Cerebellar cortex (tissue), 1 donor: ENCODE measurements around the gene RASA2.
"Not testable (repeated sequence)": the region's sequence is repeated elsewhere in the genome, so short reads cannot be mapped to it uniquely, and the experiment has no call there.

Experiments used
- DNase-seq: peaks from one replicate; pipeline ENCODE4 v3.0.0-alpha.2; 2015; ENCODE audit warnings: low spot score

The RASA2 gene

DNA sequence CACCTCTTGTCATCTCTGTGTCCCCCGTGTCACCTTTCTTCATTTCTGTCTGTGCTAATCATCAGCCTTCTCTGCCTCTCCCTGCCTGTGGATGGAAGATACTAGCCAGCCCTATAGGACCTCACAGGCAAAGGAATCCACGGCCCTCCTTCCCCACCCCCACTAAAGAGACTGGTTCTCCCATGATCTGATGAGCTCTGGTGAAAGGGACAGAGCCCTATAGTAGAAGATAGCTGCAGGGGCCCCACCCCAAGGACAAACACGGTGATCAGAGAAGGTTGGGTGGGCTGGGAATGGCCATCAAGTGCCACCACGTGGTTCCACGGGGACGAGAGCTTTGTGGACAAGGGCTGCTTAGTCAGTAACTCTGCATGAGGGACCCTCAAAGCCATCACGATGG, 27.8 kb upstream of the RASA2 start:
- DNase-seq: no peak

DNA sequence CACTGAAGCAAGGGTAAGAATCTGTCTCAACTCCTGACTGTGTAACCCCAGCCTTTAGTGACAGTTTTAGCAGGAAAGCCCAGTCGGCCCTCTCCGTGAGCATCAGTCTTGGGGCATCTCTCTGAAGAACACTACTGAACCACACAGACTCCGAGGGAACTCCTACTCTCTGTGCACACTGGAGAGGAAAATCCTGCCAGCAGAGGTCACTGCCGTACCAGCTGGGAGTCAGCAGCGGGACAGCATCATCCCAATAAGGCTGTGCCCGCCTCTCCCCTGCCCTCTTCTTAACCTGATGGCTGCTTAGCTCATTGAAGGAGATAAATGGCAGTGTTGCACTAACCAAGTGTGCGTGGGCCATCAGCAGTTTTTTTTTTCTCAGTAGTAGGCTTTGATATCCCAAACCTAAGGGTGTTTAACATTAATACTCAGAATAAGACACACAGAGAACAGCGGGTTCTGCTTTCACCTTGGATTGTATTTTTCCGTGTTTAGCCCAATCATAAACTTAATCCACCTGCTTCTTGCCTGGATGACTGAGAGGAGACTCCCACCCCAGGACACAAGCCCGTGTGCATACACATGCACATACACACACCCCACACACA, 26.6 kb upstream of the RASA2 start:
- DNase-seq: peak; percentile 87

DNA sequence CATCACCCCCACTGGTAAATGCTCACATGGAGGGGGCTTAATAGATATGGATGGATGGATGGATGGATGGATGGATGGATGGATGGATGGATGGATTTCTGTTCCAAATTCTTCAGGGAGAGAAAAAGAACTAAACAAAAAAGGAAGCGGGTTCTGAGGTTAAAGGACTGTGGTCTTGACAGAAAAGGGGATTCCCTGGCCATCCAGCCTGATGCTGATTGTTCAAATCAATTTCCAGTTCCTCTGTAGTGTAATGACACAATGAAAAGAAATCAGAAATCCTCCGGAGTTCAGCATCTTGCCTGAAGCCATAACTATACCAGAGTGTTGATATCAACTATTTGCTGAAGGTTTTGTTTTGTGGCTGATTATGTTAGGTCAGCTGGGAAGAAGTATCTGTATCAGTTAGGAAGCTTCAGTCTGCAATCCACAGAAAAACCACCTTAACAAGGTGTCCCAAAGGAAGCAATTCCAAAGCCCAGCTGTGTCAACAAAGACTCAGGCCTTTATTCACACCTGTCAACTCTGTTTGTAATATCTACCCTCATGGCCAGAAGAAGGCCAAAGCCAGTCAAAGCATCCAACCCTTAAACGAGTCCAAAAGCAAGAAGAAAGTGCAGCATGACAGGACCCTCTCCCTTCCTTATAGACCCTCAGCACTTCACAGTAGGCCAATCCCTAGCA, 24.5 kb upstream of the RASA2 start:
- DNase-seq: no peak

GRCh38 chr3:141465221-141465620, 21.6 kb upstream of the RASA2 start:
- peak; percentile 28 for DNase-seq

DNA sequence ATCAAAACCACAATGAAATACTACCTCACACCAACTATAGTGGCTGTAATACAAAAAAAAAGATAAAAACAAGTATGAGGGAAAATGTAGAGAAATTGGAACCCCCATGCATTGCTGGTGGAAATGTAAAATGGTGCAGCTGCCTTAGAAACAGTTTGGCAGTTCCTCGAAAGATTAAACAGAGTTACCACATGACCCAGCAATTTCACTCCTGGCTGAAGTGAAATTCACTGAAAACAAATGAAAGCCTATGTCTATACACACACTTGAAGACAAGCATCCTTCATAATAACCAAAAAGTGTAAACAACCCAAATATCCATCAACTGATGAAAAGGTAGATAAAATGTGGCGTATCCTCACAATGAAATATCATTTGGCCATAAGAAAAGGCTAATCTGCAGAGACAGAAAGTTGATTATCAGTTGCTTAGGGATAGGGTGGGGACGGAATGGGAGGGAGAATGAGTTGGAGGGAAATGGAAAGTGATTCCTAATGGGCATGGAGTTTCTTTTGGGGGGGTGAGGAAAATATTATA, 20.1 kb upstream of the RASA2 start:
- no peak for DNase-seq

- DNase-seq: no peak
Observed at GRCh38 chr3:141469720-141470119, 17.1 kb upstream of the RASA2 start.

- no peak for DNase-seq
Observed at GRCh38 chr3:141471160-141471559, 15.7 kb upstream of the RASA2 start.

DNA sequence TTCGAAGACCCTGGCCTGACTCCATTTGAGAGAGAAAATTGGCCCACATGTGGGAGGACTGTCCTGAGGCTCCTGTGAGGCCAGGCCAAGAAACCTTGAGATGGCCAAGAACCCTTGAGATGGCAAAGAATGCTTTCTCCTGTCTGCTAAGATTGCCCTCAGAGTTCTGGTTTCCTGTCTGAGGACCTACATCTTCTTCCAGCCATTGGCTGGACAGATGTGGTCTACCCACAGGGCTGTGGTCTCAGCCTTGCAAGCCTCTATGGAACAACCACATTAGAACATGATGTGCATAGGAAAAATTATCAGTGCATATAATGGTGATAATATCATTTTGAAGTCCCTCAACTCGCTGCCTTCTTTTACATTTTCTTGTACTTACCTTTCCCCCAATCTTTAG, 10.8 kb upstream of the RASA2 start:
- no peak for DNase-seq

- DNase-seq: peak; percentile 59
Observed at GRCh38 chr3:141477224-141477623, 9.6 kb upstream of the RASA2 start.

DNA sequence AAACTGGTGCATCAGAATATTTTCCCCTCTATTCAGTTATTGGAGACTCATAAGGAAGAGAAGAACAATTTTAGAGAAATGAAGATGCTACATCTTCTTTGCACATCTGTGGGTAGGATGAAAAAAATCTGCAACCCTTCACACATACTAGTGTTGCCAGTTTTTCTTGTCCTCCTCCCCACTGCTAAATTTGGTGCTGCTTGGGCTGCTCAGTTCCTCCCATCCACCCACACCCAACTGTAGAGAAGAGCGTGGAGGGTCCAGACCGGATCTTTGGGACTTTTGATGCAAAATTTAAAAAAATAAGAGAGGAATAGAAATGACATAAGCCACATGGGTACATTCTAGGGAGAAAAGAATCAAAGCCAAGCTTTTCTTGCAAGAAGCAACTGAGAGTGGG, 8.7 kb upstream of the RASA2 start:
- no peak for DNase-seq

DNA sequence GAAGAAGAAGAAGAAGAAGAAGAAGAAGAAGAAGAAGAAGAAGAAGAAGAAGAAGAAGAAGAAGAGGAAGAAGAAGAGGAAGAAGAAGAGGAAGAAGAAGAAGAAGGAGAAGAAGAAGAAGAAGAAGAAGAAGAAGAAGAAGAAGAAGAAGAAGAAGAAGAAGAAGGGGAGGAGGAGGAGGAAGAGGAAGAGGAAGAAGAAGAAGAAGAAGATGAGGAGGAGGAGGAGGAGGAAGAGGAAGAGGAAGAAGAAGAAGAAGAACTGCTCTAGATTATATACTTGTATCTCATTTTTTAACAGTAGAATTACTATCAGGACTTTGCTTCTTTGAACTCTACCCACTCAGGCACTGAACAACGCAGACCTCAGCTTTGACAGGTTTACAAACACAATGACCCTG, 8.0 kb upstream of the RASA2 start:
- DNase-seq: not testable (repeated sequence)

DNA sequence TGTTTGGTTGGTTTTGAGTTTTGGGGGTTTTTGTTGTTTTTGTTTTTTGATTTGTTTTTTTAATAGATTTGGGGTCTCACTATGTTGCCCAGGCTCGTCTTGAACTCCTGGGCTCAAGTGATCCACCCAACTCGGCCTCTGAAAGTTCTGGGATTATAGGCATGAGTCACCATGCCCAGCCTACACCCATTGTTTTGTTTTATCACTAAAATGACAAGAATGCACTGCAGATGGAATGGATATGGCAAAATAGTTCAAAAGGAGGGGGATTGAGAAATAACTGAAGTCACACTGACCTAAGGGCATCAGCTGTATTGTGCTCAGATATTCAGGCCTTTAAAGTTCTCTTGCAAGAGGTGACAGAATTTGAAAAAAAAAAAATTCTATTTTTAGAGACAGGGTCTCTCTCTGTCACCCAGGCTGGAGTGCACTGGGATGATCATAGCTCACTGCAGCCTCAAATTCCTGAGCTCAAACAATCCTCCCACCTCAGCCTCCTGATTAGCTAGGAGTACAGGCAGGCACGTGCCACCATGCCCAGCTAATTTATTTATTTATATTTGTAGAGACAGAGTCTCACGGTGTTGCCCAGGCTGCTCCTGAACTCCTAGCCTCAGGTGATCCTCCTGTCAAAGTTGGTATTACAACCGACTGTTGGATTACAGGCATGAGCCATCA, 4.4 kb upstream of the RASA2 start:
- DNase-seq: no peak

GRCh38 chr3:141484701-141485287, 2.0 kb upstream of the RASA2 start:
- no peak for DNase-seq

GRCh38 chr3:141485641-141486495, 959 bp upstream of the RASA2 start:
- peak; percentile 14 for DNase-seq

DNA sequence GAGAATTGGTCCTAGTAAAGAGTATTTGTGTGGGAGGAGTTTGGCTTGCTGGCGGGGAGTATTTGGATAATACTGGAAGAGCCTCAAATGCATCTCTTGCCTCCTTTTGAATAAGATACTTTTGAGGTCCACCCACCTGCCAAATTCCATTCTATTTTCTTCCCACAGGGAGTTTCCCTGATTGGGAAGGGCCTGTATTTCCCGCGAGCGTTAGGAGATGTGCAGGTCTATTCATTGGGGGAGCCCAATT, 406 bp upstream of the RASA2 start:
- no peak for DNase-seq

- peak; percentile 73 for DNase-seq
Observed at GRCh38 chr3:141487521-141488252, 860 bp downstream of the RASA2 start.

DNA sequence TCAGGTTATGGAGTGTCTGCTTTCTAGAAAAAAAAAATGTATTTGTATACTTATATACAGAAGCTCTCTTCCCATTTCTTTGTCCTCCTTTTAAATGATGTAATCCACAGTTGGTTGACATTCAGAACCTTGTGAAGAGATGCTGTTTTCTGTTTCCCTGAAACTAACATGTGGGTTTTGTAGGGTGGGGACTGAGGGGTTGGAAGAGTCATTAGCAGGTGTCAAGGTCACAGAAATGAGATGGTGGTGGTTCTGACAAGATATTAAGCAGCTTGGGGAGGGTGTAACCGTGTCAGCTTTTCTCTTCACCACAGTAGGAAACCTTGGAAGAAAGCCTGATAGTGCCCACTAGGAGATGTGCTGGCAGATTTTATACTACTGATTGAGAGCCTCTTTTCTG, 2.4 kb downstream of the RASA2 start:
- DNase-seq: no peak

GRCh38 chr3:141491081-141491480, 4.3 kb downstream of the RASA2 start:
- DNase-seq: no peak

- DNase-seq: no peak
Observed at GRCh38 chr3:141491929-141492328, 5.1 kb downstream of the RASA2 start.

DNA sequence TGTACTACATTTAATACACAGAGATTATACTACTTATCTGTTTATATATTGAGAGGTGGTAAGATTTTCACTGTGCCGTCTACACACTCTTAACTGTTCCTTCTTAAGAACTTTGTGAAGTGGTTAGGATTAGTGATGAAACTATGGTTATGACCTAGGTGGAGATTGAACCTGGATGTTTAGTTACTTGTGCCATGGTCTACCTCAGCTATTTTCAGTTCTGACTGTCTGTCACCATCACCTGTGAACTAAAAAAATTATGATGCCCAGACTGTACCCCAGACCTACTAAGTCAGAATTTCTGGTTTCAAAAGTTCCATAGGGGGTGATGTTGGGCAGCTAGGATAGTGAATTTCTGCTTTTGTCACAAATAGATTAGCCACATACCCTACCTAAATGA, 6.4 kb downstream of the RASA2 start:
- no peak for DNase-seq

- DNase-seq: not testable (repeated sequence)
Observed at GRCh38 chr3:141497589-141497988, 10.8 kb downstream of the RASA2 start.
